Ovary (tissue), 9 donors: ENCODE measurements around the gene BACH2. TPM values are rescaled to one million over a fixed set of nuclear protein-coding genes. Genes with fewer than 3 reads are reported as not detected.

Experiments used
- DNase-seq, 5 donors: peaks; one replicate each; pipeline ENCODE4 v3.0.0-alpha.2; 2019 to 2020
- H3K27ac ChIP-seq, 2 donors: fragments of 200-600 bp; one replicate each; pipeline versions ENCODE4 v1.5.1 to v1.8.0; 2019 to 2022
- H3K27me3 ChIP-seq: fragments of 200-600 bp; one replicate; pipeline ENCODE4 v1.8.0; 2022
- H3K36me3 ChIP-seq: fragments of 200-600 bp; sonication (generic); one replicate; pipeline ENCODE4 v1.5.1; 2019
- H3K4me1 ChIP-seq: one replicate; pipeline ENCODE4 v1.8.1; 2013; ENCODE audit warnings: mild to moderate bottlenecking, moderate library complexity; ENCODE audit not compliant: insufficient read depth
- H3K4me3 ChIP-seq: fragments of 200-600 bp; sonication (generic); one replicate; pipeline ENCODE4 v1.5.1; 2017
- H3K9me3 ChIP-seq, 2 donors: fragments of 200-600 bp in 1 of 2; sonication (generic) in 1 of 2; one replicate each; pipeline versions ENCODE4 v1.5.1 to v1.8.1; 2013 to 2019; ENCODE audit warnings: mild to moderate bottlenecking in 1 of 2, moderate library complexity in 1 of 2
- CTCF ChIP-seq, 3 donors: fragments of 450-650 bp in 2 of 3; fragments of 200-600 bp in 1 of 3; IDR thresholded peaks; one replicate each; pipeline versions ENCODE4 v1.5.1 to v1.8.0; 2016 to 2022; ENCODE audit warnings: antibody characterized with exemption in 3 of 3, mild to moderate bottlenecking in 1 of 3
- EP300 ChIP-seq: sonication (generic); formaldehyde crosslinking; IDR thresholded peaks from one replicate; pipeline ENCODE4 v1.6.1; 2017; ENCODE audit warnings: antibody characterized with exemption
- POLR2A ChIP-seq: fragments of 450-650 bp; IDR thresholded peaks from one replicate; pipeline ENCODE4 v1.6.1; 2017; ENCODE audit warnings: antibody characterized with exemption, mild to moderate bottlenecking, moderate library complexity
- WGBS, 3 donors: extraction: QIAGEN DNeasy Blood & Tissue Kit in 1 of 3; methylation state at CpG; one replicate each; pipeline versions ENCODE4 v1.1.5 to v1.1.7; 2013 to 2017; 5-methylcytosine and 5-hydroxymethylcytosine counted together
- intact Hi-C, 4 donors: fragments of 100-400 bp; cut with DNase I; formaldehyde crosslinking; loops; one replicate each; pipeline versions ENCODE4 v1.11.0 to v1.15.1; 2022 to 2023
- polyA plus RNA-seq, 2 donors: library from polyadenylated mRNA; stranded (reverse); fragments of 200-250 nt in 1 of 2; fragments of 350-450 nt in 1 of 2; fragmentation: Illumina TruSeq in 1 of 2; extraction: RNeasy Lipid Tissue Mini Kit (QIAGEN cat#74804) in 1 of 2; gene quantifications; one replicate each; pipeline ENCODE4 v1.2.3, GENCODE V29; 2013 to 2014
- total RNA-seq, 7 donors: library from RNA; depleted of rRNA in 2 of 7; stranded (reverse); fragments of >200 nt in 2 of 7; fragmentation: NEBNext Ultra II Directional in 3 of 7; extraction: Animal tissue kit (Norgen Biotek cat#: 25700) in 3 of 7; gene quantifications; one replicate each; pipeline versions ENCODE4 v1.1.0 to v1.2.4, GENCODE V29; 2016 to 2023
- donor health status: DM: no; HTN: no; CAD: no; lungs with moderate emphysema.
- donor health status: DM: no; HTN: no; CAD: no.
- donor health status: Bipolar disorder and iron deficiency.
- donor health status: DM: yes; HTN: yes; CAD: no.
- donor health status: DM: no; HTN: no; CAD: no.
- donor health status: DM: yes; HTN: yes; CAD: no.

Gene BACH2
- total and polyA plus RNA-seq, 9 donors, result 2.6 to 19.2 (median 10.5) TPM

GRCh38 chr6:90146921-90147649 is 149.6 kb downstream of the BACH2 start:
- Histone ChIP-seq H3K9me3 (no peaks in the 10 kb centered on the region), H3K4me3 (no peak overlapping the region), H3K4me1 (peaks cover 2% of the 10 kb centered on the region), H3K36me3 (no peaks in the 10 kb centered on the region), H3K27ac (no peak overlapping the region), H3K27me3 (no peaks in the 10 kb centered on the region)
- 92 to 97% (median 93%) methylated on average over 13 of the region's 13 CpGs for WGBS, 3 donors
- no peak for DNase-seq
- intact Hi-C loops, result no loop called here
- TF ChIP-seq POLR2A (no peak), EP300 (no peak), CTCF (IDR thresholded peaks at IDR 0.05) (no peak)

GRCh38 chr6:90146024-90146423 is 150.6 kb downstream of the BACH2 start:
- no peak for TF ChIP-seq CTCF (IDR thresholded peaks at IDR 0.05)
- no peak for TF ChIP-seq EP300
- no peak for TF ChIP-seq POLR2A
- intact Hi-C loops, result no loop called here
- no peaks in the 10 kb centered on the region for H3K27me3 ChIP-seq
- H3K36me3 ChIP-seq, result no peaks in the 10 kb centered on the region
- no peak overlapping the region for H3K27ac ChIP-seq
- H3K4me1 ChIP-seq, result peaks cover 2% of the 10 kb centered on the region
- no peak for DNase-seq
- H3K4me3 ChIP-seq, result no peak overlapping the region
- 86 to 89% (median 88%) methylated on average over 4 of the region's 4 CpGs for WGBS, 3 donors
- no peaks in the 10 kb centered on the region for H3K9me3 ChIP-seq

GRCh38 chr6:90144928-90145555 is 151.6 kb downstream of the BACH2 start:
- no peak overlapping the region for H3K4me3 ChIP-seq
- 92 to 96% (median 93%) methylated on average over 3 of the region's 3 CpGs for WGBS, 3 donors
- peaks cover 2% of the 10 kb centered on the region for H3K4me1 ChIP-seq
- TF ChIP-seq EP300, result no peak
- TF ChIP-seq CTCF (IDR thresholded peaks at IDR 0.05), result no peak
- no peak for TF ChIP-seq POLR2A
- no peaks in the 10 kb centered on the region for H3K36me3 ChIP-seq
- no peak overlapping the region for H3K27ac ChIP-seq
- intact Hi-C loops, result no loop called here
- H3K27me3 ChIP-seq, result no peaks in the 10 kb centered on the region
- H3K9me3 ChIP-seq, result no peaks in the 10 kb centered on the region
- DNase-seq, result no peak

- Histone ChIP-seq H3K36me3 (no peaks in the 10 kb centered on the region), H3K4me1 (peaks cover 2% of the 10 kb centered on the region), H3K9me3 (no peaks in the 10 kb centered on the region), H3K27me3 (no peaks in the 10 kb centered on the region), H3K27ac (no peak overlapping the region), H3K4me3 (no peak overlapping the region)
- no peak for DNase-seq
- intact Hi-C loops, result no loop called here
- no peak for TF ChIP-seq POLR2A
- no peak for TF ChIP-seq EP300
- no peak for TF ChIP-seq CTCF (IDR thresholded peaks at IDR 0.05)
- 95 to 98% (median 97%) methylated on average over 3 of the region's 3 CpGs for WGBS, 3 donors
Measured at GRCh38 chr6:90144396-90144795, 152.2 kb downstream of the BACH2 start.
